GM18498 (cell line): ENCODE data around the gene RWDD1.

Source experiments
- ATAC-seq: cut with Tn5 transposase; IDR thresholded peaks from one replicate; pipeline ENCODE4 v1.9.1; 2021; ENCODE audit warnings: mild to moderate bottlenecking, moderate library complexity; ENCODE audit not compliant: unreplicated experiment

RWDD1 gene

GRCh38 chr6:116570856-116571682 lies at the start of gene RWDD1:
Gene RWDD1 (plus strand): TSS chr6:116571504. CDS start chr6:116571583, 79 bp downstream.
- peak; percentile 96 for ATAC-seq

- no peak for ATAC-seq
Observed at GRCh38 chr6:116522896-116523295, 48.4 kb upstream of the RWDD1 start.

- ATAC-seq, result no peak
Observed at GRCh38 chr6:116524236-116524635, 47.1 kb upstream of the RWDD1 start.

- ATAC-seq, result no peak
Observed at GRCh38 chr6:116528133-116528532, 43.2 kb upstream of the RWDD1 start.

GRCh38 chr6:116528780-116529179 lies 42.5 kb upstream of the RWDD1 start:
- ATAC-seq, result no peak

GRCh38 chr6:116529466-116530290 lies 41.6 kb upstream of the RWDD1 start:
- ATAC-seq, result no peak

GRCh38 chr6:116530436-116530835 lies 40.9 kb upstream of the RWDD1 start:
- ATAC-seq, result no peak

- peak; percentile 75 for ATAC-seq
Observed at GRCh38 chr6:116531675-116532570, 39.4 kb upstream of the RWDD1 start.

GRCh38 chr6:116533233-116533957 lies 37.9 kb upstream of the RWDD1 start:
- no peak for ATAC-seq

- no peak for ATAC-seq
Observed at GRCh38 chr6:116535109-116535508, 36.2 kb upstream of the RWDD1 start.

GRCh38 chr6:116536216-116536621 lies 35.1 kb upstream of the RWDD1 start:
- peak; percentile 64 for ATAC-seq

- no peak for ATAC-seq
Observed at GRCh38 chr6:116542426-116542825, 28.9 kb upstream of the RWDD1 start.

- ATAC-seq, result no peak
Observed at GRCh38 chr6:116543149-116543548, 28.2 kb upstream of the RWDD1 start.

GRCh38 chr6:116545651-116546050 lies 25.7 kb upstream of the RWDD1 start, which contains the start of gene TRAPPC3L:
Gene TRAPPC3L (minus strand): TSS chr6:116545684. CDS start chr6:116545514, 170 bp downstream.
- no peak for ATAC-seq

- ATAC-seq, result no peak
Observed at GRCh38 chr6:116547358-116547757, 23.9 kb upstream of the RWDD1 start.

- ATAC-seq, result no peak
Observed at GRCh38 chr6:116550796-116551195, 20.5 kb upstream of the RWDD1 start.

GRCh38 chr6:116553451-116553850 lies 17.9 kb upstream of the RWDD1 start, which contains the start of gene CALHM4:
Gene CALHM4 (plus strand): TSS chr6:116553751. CDS start chr6:116553794, 43 bp downstream.
- no peak for ATAC-seq

GRCh38 chr6:116556065-116556464 lies 15.2 kb upstream of the RWDD1 start:
- ATAC-seq, result no peak

GRCh38 chr6:116556814-116557415 lies 14.4 kb upstream of the RWDD1 start:
- no peak for ATAC-seq

GRCh38 chr6:116557893-116558292 lies 13.4 kb upstream of the RWDD1 start:
- ATAC-seq, result no peak
